Neural progenitor cell (in vitro differentiated cells): ENCODE data around the gene LGALS4. TPM values are rescaled to one million over a fixed set of nuclear protein-coding genes. Genes with fewer than 3 reads are reported as not detected.

Experiments
- DNase-seq: peaks from one replicate; pipeline ENCODE4 v3.0.0-alpha.2; 2016; ENCODE audit warnings: low spot score
- H2AFZ ChIP-seq: fragments of 200-600 bp; sonication (generic); replicated peaks from 2 replicates; pipeline ENCODE4 v1.6.1; 2016; ENCODE audit warnings: antibody characterized with exemption
- H3F3A ChIP-seq: fragments of 200-600 bp; sonication (generic); 2 replicates; pipeline ENCODE4 v1.6.1; 2016; ENCODE audit warnings: antibody characterized with exemption, low read depth
- H3K27ac ChIP-seq: fragments of 200-600 bp; sonication (generic); 2 replicates; pipeline ENCODE4 v1.5.1; 2016; ENCODE audit warnings: mild to moderate bottlenecking
- H3K27me3 ChIP-seq: fragments of 200-600 bp; sonication (generic); 2 replicates; pipeline ENCODE4 v1.6.1; 2016; ENCODE audit warnings: mild to moderate bottlenecking, moderate library complexity
- H3K36me3 ChIP-seq: fragments of 200-600 bp; sonication (generic); 2 replicates; pipeline ENCODE4 v1.5.1; 2016
- H3K4me1 ChIP-seq: fragments of 200-600 bp; sonication (generic); 2 replicates; pipeline ENCODE4 v1.6.1; 2016; ENCODE audit warnings: mixed run types
- H3K4me2 ChIP-seq: fragments of 200-600 bp; sonication (generic); 2 replicates; pipeline ENCODE4 v1.6.1; 2016
- H3K4me3 ChIP-seq: fragments of 200-600 bp; sonication (generic); 2 replicates; pipeline ENCODE4 v1.5.1; 2016
- H3K79me2 ChIP-seq: fragments of 200-600 bp; sonication (generic); 2 replicates; pipeline ENCODE4 v1.6.1; 2016; ENCODE audit warnings: low read depth
- H3K9ac ChIP-seq: fragments of 200-600 bp; sonication (generic); 2 replicates; pipeline ENCODE4 v1.6.1; 2016
- H3K9me3 ChIP-seq: fragments of 200-600 bp; sonication (generic); 2 replicates; pipeline ENCODE4 v1.5.1; 2016; ENCODE audit warnings: low read depth
- H4K20me1 ChIP-seq: fragments of 200-600 bp; sonication (generic); 2 replicates; pipeline ENCODE4 v1.6.1; 2016; ENCODE audit warnings: low read depth
- H3K27ac Mint-ChIP-seq: 3 replicates; pipeline ENCODE4 v1.8.0; 2021; ENCODE audit warnings: mixed read lengths
- H3K27me3 Mint-ChIP-seq: 2 replicates; pipeline ENCODE4 v1.8.0; 2022; ENCODE audit warnings: low read depth, mild to moderate bottlenecking, inconsistent platforms, moderate library complexity, mixed read lengths; ENCODE audit not compliant: insufficient read depth
- H3K36me3 Mint-ChIP-seq: 3 replicates; pipeline ENCODE4 v1.8.0; 2021; ENCODE audit warnings: mixed read lengths
- H3K4me1 Mint-ChIP-seq: 3 replicates; pipeline ENCODE4 v1.8.0; 2021; ENCODE audit warnings: mixed read lengths
- H3K4me3 Mint-ChIP-seq: 3 replicates; pipeline ENCODE4 v1.8.0; 2021; ENCODE audit warnings: mild to moderate bottlenecking, moderate library complexity, mixed read lengths
- H3K9me3 Mint-ChIP-seq: 3 replicates; pipeline ENCODE4 v1.8.0; 2020; ENCODE audit warnings: mixed read lengths
- CTCF ChIP-seq: fragments of 200-600 bp; sonication (generic); IDR thresholded peaks from 2 replicates; pipeline ENCODE4 v1.5.1; 2017; ENCODE audit warnings: antibody characterized with exemption, mild to moderate bottlenecking
- EZH2 ChIP-seq: fragments of 200-600 bp; sonication (generic); IDR thresholded peaks from 2 replicates; pipeline ENCODE4 v1.6.1; 2017; ENCODE audit warnings: antibody characterized with exemption, mild to moderate bottlenecking, moderate library complexity
- EZH2phosphoT487 ChIP-seq: fragments of 200-600 bp; sonication (generic); IDR thresholded peaks from 2 replicates; pipeline ENCODE4 v1.6.1; 2017; ENCODE audit warnings: antibody characterized with exemption
- total RNA-seq: library from RNA; depleted of rRNA; stranded (reverse); fragments of >200 nt; gene quantifications from 2 replicates; pipeline ENCODE4 v1.2.3, GENCODE V29; 2015; ENCODE audit warnings: low replicate concordance

Gene LGALS4
- total RNA-seq, 1 donor from 2014 or later: not detected

DNA sequence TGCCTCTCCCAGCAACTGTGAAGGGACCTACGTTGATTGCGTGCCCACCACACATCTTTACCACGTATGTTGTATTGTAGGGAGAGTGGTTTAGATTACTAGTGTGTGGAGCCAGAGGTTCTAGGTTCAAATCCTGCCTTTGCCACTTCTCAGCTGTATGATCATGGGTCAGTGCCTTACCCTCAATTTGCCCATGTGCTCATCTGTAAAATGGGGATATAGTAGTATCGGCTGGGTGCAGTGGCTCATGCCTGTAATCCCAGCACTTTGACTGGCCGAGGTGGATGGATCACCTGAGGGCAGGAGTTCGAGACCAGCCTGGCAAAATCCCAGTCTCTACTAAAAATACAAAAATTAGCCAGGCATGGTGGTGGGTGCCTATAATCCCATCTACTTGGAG, 578 bp upstream of the LGALS4 start:
- Mint-ChIP-seq H3K36me3 (peaks cover 9% of the 10 kb centered on the region), H3K27me3 (peaks cover 4% of the 10 kb centered on the region), H3K4me3 (no peak overlapping the region), H3K4me1 (no peaks in the 10 kb centered on the region), H3K27ac (no peak overlapping the region), H3K9me3 (no peaks in the 10 kb centered on the region)
- Histone ChIP-seq H3K79me2 (no peaks in the 10 kb centered on the region), H2AFZ (no peak overlapping the region), H3K27ac (no peak overlapping the region), H3K36me3 (no peaks in the 10 kb centered on the region), H4K20me1 (no peaks in the 10 kb centered on the region), H3K4me1 (no peaks in the 10 kb centered on the region), H3K27me3 (no peaks in the 10 kb centered on the region), H3K4me3 (no peak overlapping the region), H3K4me2 (no peak overlapping the region), H3K9ac (no peak overlapping the region), H3F3A (peaks cover under 1% of the 10 kb centered on the region), H3K9me3 (no peaks in the 10 kb centered on the region)
- no peak for DNase-seq
- TF ChIP-seq CTCF: no peak
- TF ChIP-seq EZH2: no peak
- no peak for TF ChIP-seq EZH2phosphoT487

- Histone ChIP-seq H3K79me2 (no peaks in the 10 kb centered on the region), H2AFZ (no peak overlapping the region), H3K4me3 (no peak overlapping the region), H3K27ac (no peak overlapping the region), H4K20me1 (no peaks in the 10 kb centered on the region), H3K4me2 (no peak overlapping the region), H3K4me1 (peaks cover 3% of the 10 kb centered on the region), H3K9me3 (no peaks in the 10 kb centered on the region), H3F3A (peaks cover 4% of the 10 kb centered on the region), H3K27me3 (no peaks in the 10 kb centered on the region), H3K36me3 (no peaks in the 10 kb centered on the region), H3K9ac (no peak overlapping the region)
- TF ChIP-seq EZH2 (no peak), CTCF (no peak), EZH2phosphoT487 (no peak)
- Mint-ChIP-seq H3K4me1 (peaks cover 9% of the 10 kb centered on the region), H3K36me3 (peaks cover 7% of the 10 kb centered on the region), H3K27ac (peak overlapping the region; percentile 37), H3K4me3 (no peak overlapping the region), H3K27me3 (peaks cover 4% of the 10 kb centered on the region), H3K9me3 (no peaks in the 10 kb centered on the region)
- no peak for DNase-seq
Measured at GRCh38 chr19:38812009-38812840, 520 bp downstream of the LGALS4 start.

DNA sequence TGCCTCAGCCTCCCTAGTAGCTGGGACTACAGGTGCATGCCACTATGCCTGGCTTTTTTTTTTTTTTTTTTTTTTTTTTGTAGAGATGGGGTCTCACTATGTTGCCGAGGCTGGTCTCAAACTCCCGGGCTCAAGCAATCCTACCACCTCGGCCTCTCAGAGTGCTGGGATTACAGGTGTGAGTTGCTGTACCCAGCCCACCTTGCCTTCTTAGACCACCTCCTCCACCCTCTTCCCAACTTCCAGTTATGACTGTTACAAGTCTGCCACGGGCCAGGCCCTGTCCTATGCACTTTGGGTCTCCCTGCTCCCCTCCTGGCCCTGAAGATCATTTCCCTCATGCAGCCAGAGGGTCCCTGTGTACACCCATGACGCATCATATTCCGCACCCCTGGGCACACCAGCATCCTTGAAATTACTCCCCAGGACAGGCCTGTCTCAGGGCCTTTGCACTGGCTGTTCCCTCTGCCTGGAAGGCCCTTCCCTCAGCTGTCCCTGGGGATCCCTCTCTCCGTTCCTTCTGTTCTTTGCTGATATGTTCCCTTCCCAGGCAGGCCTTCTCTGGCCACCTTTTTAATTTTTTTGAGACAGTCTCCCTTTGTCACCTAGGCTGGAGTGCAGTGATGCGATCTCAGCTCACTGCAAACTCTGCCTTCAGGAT, 3.0 kb downstream of the LGALS4 start:
- no peak for DNase-seq
- no peak overlapping the region for H3K4me3 ChIP-seq
- Mint-ChIP-seq H3K9me3 (no peaks in the 10 kb centered on the region), H3K4me3 (no peak overlapping the region), H3K36me3 (no peaks in the 10 kb centered on the region), H3K27me3 (peaks cover 10% of the 10 kb centered on the region), H3K4me1 (peaks cover 11% of the 10 kb centered on the region), H3K27ac (peak overlapping the region; percentile 57)
- H3K9me3 ChIP-seq: no peaks in the 10 kb centered on the region
- H3K36me3 ChIP-seq: no peaks in the 10 kb centered on the region
- no peaks in the 10 kb centered on the region for H3K79me2 ChIP-seq
- no peak overlapping the region for H3K27ac ChIP-seq
- no peak overlapping the region for H3K4me2 ChIP-seq
- no peak for TF ChIP-seq CTCF
- TF ChIP-seq EZH2: no peak
- TF ChIP-seq EZH2phosphoT487: no peak
- H3K9ac ChIP-seq: no peak overlapping the region
- no peaks in the 10 kb centered on the region for H4K20me1 ChIP-seq
- peaks cover 4% of the 10 kb centered on the region for H3F3A ChIP-seq
- H3K27me3 ChIP-seq: no peaks in the 10 kb centered on the region
- no peak overlapping the region for H2AFZ ChIP-seq
- H3K4me1 ChIP-seq: peaks cover 3% of the 10 kb centered on the region
